COLO668 (cell line): ENCODE measurements around the gene SPOCK1.

Experiments
- DNase-seq: peaks from one replicate; lab custom pipeline; 2025; ENCODE audit not compliant: unreplicated experiment; lab: John Stamatoyannopoulos, UW

The SPOCK1 gene

DNA sequence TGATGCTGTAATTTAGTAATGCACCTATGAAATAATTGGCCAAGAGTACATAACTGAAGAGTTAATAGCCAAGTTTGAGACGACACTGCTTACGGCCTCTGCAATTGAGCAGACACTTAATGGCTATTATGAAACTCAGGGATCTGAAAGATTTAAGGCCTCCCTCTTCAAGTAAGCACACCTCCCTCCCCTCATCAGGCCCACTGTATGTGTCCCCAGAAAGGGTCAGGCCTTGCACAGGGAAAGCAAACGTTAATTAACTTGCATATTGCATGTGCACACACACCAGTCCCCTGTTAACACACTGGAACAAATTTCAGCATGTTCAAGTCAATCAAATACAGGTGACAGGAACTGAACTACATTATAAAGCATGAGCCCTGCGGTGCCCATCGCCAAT is 163.6 kb downstream of the SPOCK1 start:
- no peak for DNase-seq

DNA sequence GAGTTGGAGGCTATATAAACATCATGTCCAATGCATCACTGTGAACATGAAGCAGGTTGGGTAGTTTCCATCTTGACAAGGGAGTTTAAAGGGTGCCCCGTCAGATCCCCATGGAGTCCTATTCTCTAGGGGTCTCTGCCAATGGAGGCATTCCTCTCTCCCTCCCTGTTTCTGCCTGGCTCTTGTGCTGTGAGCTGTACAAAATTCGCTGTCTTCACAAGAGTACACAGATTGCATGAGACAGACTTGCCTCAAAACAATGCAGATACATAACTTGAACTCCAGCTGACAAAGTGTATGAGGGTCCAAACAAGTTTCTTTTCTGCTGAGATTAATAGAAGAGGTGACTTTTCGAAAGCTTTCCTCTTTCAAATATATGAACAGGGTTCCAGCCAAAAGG is 165.2 kb downstream of the SPOCK1 start:
- no peak for DNase-seq

DNA sequence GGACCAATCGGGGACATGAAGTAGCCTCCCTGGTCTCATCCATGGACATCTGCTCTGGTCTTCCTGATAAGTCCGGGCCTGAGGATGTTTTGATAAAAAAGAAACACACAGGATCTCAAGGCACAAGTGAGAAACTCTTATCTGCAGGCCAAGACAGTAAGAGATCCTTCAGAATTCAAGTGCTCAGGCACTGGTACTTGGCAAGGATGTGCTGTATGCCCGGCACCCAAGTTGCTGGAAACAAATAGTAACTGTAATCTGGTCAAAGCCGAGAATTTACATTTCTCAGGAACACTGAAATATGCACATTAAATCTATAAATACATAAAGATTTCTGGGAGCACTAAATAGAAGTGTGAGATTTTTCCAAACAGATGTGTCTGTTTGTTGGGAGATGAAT is 165.7 kb downstream of the SPOCK1 start:
- no peak for DNase-seq

DNA sequence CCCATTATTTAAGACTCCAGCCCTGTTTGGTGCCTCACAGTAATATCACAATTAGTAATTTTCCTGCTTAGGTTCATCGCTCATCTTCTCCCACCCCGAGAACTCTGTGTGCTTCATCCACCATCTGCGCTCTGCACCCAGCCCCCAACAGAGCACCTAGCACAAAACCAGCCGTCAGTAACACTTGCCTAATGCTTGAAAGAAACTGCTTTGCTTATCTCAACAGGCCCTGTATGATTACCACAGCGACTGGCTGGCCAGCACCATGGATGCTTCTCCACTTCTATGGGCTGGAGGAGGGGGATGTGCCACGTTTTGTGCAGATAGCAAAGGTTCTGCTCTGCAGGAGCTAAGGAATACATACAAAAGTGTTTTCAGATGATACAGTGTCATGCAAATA is 166.8 kb downstream of the SPOCK1 start:
- no peak for DNase-seq

DNA sequence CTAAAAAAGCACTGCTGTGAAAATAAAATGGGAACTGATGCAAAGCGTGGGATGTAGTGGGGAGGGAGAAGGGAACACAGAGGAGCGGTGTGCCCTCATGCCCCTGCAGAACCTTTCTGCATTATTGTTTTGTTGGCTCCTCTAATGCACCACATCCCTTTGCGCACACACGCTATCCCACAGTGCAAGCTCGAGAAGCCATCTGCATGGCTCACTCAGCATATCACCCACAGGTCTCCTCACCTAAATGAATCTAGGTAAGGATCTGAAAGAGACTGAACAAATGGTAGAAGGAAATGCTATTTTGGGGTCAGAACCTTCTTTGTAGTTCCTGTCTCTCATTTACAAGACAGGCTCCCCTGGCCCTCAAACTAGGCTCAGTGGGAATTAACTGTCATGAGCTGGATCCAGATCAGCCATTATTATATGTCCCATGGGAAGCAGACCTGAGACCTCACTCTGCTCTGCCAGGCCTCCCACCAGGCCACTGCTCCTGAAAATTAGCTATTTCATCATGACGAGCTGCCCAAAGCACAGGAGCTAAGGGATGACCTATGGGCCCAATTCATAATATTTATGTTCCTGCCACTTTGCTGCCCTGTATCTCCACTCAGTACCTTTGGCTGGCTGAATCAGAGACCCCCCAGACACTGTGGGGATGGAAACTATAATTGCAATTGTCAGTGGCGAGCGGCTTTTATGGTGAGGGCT is 169.4 kb downstream of the SPOCK1 start:
- DNase-seq, result no peak

DNA sequence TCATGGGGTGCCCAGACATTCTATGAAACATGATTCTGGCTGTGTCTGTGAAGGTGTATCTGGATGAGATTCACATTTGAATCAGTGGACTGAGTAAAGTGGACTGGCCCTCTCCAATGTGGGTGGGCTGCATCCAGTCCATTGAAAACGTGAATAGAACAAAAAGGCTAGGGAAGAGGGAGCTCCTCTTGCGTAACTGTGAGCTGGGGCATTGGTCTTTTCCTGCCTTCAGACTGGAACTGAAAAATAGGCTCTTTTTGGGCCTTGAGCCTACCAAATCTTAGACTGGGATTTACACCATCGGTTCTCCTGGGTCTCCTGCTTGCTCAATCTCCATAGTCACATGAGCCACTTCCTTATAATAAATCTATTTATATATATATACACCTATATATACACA is 170.1 kb downstream of the SPOCK1 start:
- DNase-seq, result no peak

DNA sequence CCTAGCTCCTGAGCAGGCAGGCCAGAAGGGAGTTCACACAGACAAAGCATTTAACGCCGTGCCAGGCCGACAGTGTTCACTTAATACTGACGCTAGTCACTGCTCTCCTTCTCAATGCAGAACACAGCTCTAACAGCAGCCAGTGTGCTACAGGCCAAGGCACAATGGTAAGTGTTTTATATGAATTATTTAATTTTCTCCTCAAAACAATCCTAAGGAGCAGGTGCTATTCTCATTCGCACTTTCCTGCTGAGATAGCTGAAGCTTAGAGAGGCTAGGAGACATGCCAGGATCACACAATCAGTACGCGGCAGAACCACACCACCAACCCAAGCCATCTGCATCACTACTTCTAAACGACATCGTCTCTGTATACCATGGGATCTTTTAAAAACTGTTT is 170.7 kb downstream of the SPOCK1 start:
- no peak for DNase-seq

DNA sequence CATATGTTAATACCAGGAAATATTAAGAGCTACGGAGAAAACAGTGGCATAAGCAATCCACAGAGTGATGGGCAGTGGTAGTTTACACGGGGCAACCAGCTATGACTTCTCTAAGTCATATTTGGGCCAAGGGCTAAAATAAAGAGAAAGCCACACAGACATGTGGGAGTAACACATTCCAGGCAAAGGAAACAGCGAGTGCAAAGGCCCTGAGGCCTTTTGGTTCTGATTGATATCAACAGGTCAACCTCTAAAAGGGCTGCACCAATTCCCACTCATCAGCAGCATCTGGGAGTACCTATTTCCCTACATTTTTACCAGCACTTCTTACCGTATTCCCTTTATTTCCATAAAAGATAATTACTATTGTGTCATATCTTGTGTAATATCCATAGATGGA is 173.4 kb downstream of the SPOCK1 start:
- no peak for DNase-seq

DNA sequence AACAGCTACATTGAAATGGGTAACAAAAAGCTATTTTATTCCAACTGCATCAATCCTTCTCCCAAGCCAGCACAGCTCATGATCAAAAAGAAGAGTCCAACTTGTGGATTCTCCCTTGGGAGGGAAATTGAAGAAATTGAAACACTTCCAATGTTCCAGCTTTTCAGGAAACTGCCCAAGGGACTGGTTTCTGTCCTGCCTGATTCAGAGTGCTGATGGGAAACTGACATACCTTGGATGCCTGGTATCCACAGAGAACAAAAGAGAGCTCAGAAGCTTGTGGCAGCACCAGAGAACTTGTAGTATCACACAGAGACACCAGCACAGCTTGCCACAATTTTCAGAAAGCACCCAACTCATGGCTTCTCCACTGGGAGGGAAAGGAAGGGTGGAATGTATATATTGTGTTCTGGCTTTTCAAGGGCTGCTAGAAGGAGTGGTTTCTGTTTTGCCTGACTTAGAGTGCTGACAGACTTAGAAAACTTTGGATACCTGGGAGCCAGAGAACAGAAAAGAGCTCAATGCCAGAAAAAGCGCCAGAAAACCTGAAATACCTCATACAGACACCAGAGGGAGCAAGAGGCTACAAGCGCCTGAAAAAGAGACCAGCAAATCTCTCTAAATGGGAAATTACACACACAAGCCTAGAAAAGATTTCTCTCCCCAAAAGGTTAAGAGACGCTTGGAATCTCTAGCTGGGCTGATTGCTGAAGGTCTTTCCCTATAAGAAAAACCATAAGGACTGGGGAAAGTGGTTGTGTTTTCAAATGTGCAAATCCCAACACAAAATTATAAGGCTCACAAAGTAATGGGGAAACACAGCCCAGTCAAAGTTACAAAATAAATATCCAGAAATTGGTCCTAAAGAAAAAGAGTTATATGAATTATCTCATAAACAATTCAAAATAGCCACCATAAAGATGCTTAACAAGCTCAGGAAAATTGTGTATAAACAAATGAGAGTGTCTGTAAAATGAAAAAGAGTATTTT is 178.8 kb downstream of the SPOCK1 start:
- DNase-seq, result peak; percentile 11

DNA sequence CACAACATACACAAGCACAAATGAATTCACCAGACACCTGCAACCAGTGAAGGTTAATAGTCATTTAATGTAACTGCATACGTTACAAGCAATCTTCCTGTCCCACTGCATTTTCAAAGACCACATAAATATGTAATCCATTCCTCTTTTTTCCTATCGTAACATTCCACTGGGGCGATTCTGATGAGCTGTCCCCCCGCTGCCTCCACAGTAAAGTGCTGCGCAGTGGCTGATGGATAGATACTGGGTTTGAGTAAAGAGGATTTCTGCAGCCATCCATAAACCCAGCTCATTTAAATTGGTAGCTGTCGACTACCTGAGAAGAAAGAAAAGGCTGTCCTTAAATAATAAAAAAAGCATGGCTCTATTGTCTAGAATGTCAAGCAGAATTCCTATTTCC is 181.1 kb downstream of the SPOCK1 start:
- no peak for DNase-seq

DNA sequence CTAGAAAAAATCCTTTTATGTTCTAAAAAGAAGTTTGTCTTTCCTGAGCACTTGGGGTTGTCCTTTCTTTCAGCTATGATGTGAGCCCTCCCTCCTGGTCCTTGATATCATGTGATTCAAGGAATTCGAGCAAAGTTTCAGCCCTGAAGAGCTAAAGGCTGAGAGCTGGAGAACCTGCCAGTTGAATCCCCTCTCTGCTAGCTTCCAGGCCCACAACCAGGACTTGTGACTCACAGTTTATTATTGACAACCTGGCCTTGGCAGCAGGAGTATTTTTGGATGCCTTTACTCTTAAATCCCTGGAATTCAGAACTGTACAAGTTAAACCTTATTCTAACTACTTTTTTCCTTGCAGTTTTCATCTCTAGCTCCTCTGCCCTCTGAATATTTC is 182.8 kb downstream of the SPOCK1 start:
- DNase-seq, result no peak

DNA sequence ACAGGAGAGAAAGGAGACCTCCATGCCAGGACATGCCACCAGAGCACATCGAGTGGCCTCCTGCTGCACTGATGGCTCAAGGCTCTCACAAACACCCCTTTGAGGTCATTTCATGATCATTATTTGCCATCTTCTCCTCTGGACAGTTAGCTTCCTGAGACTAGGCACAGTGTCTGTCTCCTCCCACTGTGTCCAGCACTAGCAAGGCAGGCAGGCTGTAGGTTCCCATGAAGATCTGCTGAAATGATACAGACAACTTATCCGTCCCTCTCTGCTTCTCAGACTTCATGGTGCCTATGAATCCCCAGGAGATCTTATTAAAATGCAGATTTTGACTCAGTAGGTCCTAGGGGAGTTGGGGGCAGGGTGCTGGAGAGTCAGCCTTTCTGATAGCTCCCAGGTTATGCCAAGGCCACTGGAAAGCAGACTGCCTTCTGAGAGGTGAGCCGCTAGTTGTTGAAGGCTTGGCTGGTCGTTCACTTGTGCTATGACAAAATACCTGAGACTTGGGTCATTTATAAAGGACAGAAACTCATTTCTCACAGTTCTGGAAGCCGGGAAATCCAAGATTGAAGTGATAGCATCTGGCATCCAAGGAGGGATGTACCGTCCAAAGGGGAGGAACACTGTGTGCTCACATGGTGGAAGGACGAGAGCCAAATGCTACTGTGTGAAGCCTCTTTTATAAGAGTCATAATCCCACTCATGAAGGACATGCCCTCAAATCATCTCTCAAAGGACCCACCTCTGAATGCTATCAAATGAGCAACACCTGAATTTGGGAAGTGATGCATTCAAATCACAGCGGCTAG is 183.4 kb downstream of the SPOCK1 start:
- no peak for DNase-seq

DNA sequence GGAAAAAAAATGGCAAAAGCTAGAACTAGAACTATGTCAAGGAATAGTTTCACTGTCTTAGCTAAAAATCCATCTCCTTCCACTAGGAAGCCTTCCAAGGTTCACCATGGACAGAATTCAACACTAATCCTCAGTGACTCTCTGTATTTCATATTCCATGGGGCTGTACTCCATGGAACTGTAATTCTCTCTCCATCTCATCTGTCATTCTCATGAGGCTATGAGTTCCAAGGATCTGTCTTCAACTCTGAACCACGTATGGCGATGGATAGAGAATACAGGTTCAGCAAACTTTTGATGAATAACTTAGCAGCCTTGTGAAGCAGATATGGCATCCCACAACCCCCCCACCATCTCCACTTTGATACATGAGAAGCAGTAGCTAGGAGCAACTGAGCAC is 184.0 kb downstream of the SPOCK1 start:
- no peak for DNase-seq

DNA sequence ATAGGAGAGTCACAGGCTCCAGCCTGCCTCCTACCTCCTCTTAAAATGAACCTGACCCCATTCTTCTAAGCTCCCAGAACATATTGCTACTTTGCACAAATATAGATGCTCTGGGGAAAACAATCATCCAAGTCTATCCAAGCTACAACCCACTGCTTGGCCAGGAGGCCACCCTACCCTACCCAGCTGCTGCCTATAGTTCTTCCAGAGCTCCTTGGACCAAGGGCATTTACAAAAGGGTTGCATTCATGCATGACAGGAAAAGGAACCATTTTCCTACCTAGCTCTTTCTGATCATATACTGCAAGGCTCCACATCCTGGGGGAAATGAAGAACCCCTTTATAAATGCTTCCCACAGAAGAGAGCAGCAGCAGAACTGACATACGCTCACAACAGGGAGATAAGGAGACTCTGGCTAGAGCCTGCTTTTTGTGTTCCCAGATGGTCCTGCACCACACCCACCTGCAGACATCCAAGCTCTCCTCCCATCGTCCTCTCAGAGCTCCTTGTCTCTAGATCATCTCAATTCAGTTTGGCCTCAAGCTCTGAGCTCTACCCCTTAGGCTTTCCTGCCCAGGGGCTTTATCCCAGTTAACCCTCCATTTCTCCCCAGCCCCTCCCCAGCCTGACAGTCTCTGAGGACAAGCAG is 185.5 kb downstream of the SPOCK1 start:
- DNase-seq, result no peak

DNA sequence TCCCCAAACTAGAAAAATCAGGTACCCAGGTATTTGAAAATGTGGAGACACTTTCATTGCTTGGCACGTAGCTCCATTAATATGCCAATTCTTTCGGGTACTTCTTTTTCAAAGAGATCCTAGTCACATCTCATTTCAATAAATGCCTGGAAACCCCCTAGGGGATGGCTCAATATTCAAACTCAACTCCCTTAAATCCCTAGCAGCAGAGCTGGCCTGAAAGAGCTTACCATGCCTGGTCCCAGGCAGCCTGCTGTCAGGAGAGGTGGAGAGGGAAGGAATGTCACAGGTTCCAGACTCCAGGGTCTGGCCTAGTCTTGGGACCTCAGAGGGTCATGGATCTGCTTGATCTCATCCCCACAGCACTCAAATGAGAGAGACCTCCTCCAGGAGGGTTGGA is 187.1 kb downstream of the SPOCK1 start:
- no peak for DNase-seq

DNA sequence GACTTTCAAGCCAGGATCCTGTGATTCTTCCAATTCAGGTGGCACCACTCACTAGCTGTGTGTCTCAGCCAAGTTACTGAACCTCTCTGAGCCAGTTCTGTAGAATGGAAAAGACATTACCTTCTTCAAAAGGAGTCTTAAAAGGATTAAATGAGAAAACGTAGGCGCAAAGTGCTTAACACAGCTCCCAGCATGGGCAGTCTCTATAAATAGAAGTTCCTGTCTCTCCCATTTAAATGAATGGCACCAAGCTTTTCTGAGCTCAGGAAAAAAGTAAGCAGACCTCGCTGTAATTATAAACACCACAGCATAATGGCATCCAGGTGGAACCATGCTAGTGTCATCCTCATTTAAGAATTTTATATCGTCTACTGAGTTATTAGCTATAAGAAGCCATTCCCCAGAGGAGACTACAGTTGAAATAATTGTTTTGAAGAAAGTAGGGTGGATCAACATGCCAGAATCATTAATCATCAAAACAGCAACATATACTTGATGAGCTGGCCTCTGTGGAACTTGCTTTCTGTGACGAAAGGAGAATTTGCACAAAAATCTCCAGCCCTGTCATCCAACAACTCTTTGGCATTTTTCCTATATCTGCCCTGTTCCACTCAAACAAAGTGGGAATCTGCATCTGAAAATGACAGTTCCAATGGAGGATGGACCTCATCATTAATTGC is 188.9 kb downstream of the SPOCK1 start:
- no peak for DNase-seq

DNA sequence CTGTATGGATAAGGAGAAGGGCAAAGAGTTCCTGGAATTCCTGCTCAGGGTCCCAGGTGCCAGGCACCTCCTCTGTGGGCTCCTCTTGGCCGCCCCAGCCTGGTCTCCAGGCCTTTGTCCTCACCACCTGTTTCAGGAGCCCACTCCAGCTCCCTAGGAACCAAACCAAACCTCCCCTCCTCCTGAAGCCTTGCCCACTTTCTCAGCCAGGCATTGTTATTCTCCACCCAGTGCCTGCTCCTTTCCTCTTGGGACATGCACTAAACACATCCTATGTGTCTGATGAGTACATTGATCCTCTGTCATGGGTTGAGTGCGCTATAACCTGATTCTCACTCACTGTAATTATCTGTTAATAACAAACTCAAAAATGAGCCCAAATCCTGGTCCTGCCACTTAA is 189.8 kb downstream of the SPOCK1 start:
- DNase-seq, result no peak

DNA sequence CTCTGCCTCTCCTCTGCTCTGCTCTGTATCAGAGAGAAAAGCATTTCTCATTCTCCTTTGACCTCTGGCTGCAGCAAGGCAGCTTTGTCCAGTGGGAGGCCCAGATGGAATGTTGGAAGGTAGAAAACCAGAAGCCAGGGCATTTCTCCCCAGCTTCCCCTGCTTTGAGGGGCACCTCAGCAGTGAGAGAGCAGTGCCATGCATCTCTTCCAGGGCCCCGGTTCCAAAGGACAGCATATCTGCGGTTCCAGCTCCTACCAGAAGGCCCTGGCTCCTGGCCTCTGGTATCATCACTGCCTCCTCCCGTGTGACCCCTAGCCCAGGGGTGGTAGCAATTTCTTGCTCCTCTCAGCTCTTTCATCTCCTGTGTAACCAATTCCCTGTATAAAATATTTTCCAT is 190.8 kb downstream of the SPOCK1 start:
- no peak for DNase-seq

DNA sequence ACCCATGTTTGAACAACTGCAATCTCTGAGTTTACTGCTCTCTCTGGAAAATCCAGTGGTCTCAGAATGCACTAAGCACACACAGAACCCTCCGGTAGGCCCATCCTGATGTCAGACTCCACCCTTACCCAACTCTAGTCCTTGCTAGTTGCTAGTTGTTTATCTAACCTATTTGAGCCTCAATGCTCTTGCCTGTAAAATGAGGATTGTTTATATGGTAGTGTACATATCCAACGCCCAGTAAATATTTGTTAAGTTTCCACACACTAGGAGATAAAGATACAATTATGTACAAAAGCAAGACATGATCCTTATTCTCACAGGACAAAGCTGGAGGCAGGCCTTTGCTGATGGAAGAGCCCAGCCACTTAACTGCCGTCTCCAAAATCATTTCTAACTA is 192.2 kb downstream of the SPOCK1 start:
- no peak for DNase-seq

DNA sequence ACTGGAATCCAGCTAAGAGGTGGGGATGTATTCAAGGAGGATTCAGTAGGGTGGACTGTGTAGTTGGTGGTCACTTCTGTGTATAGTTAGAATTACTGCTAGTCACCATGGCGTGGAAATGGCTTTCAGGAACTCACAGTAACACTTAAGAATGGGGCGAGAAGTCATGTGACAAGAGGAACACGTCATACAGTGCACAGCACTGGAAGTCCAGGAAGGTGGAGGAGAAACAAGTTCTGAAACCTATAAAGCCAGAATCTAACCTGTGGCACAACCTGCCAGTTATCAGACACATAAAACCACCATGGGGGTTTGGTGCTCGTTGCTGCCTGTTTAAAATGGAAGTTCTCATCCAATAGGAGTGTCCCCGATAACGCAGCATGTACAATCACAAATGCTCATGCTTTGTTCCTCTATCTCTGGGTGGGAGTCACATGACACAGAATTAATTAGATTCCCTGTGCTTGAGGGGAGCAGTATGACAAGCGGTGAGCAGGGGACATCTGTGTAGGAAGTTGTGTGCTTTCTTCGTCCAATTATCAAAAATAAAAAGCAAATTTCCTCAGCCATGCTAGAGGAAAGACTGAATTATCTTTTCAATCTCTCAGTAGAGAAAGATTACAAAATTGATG is 193.0 kb downstream of the SPOCK1 start:
- DNase-seq, result no peak
